Activated CD4-positive, alpha-beta T cell treated with anti-CD3 and anti-CD28 coated beads, Interleukin-2, amount 10 ng/mL, durations not matched to agents 24 days and 14 days (primary cell): ENCODE measurements around the gene ZNF165. TPM values are rescaled to one million over a fixed set of nuclear protein-coding genes. Genes with fewer than 3 reads are reported as not detected.
"Not testable (repeated sequence)": the region's sequence is repeated elsewhere in the genome, so short reads cannot be mapped to it uniquely, and the experiment has no call there.

Experiments
- DNase-seq: peaks from one replicate; pipeline ENCODE4 v3.0.0; 2022
- H3K27ac Mint-ChIP-seq: one replicate; pipeline ENCODE4 v1.8.0; 2022; ENCODE audit warnings: mild to moderate bottlenecking, mixed read lengths
- H3K27me3 Mint-ChIP-seq: one replicate; pipeline ENCODE4 v1.8.0; 2022; ENCODE audit warnings: mixed read lengths
- H3K36me3 Mint-ChIP-seq: one replicate; pipeline ENCODE4 v1.8.0; 2022; ENCODE audit warnings: low read depth, mild to moderate bottlenecking, mixed read lengths
- H3K4me1 Mint-ChIP-seq: one replicate; pipeline ENCODE4 v1.8.0; 2021; ENCODE audit warnings: mixed read lengths
- H3K4me3 Mint-ChIP-seq: one replicate; pipeline ENCODE4 v1.8.0; 2022; ENCODE audit warnings: mild to moderate bottlenecking, moderate library complexity, mixed read lengths
- H3K9me3 Mint-ChIP-seq: one replicate; pipeline ENCODE4 v1.8.0; 2021; ENCODE audit warnings: mixed read lengths
- intact Hi-C: fragments of 100-400 bp; cut with micrococcal nuclease; formaldehyde crosslinking; loops from one replicate; pipeline ENCODE4 v1.15.1; 2023
- total RNA-seq: library from RNA; stranded (reverse); gene quantifications from 2 replicates; pipeline ENCODE4 v1.2.3, GENCODE V29; 2022

The ZNF165 gene
- total RNA-seq, 1 donor from 2014 or later = 0.47 TPM

DNA sequence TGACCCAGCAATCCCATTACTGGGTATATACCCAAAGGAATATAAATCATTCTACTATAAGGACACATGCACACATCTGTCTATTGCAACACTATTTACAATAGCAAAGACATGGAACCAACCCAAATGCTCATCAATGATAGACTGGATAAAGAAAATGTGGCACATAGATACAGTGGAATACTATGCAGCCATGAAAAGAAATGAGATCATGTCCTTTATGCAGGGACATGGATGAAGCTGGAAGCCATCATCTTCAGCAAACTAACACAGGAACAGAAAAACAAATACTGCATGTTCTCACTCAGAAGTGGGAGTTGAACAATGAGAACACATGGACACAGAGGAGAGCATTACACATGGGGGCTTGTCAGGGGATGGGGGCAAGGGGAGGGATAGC lies 22.3 kb downstream of the ZNF165 start:
- peaks cover 20% of the 10 kb centered on the region for H3K27me3 Mint-ChIP-seq
- H3K27ac Mint-ChIP-seq, H3K4me1 Mint-ChIP-seq, DNase-seq, H3K36me3 Mint-ChIP-seq, intact Hi-C loops: not testable (repeated sequence)
- H3K9me3 Mint-ChIP-seq = peaks cover 28% of the 10 kb centered on the region
- peak overlapping the region; percentile 16 for H3K4me3 Mint-ChIP-seq

DNA sequence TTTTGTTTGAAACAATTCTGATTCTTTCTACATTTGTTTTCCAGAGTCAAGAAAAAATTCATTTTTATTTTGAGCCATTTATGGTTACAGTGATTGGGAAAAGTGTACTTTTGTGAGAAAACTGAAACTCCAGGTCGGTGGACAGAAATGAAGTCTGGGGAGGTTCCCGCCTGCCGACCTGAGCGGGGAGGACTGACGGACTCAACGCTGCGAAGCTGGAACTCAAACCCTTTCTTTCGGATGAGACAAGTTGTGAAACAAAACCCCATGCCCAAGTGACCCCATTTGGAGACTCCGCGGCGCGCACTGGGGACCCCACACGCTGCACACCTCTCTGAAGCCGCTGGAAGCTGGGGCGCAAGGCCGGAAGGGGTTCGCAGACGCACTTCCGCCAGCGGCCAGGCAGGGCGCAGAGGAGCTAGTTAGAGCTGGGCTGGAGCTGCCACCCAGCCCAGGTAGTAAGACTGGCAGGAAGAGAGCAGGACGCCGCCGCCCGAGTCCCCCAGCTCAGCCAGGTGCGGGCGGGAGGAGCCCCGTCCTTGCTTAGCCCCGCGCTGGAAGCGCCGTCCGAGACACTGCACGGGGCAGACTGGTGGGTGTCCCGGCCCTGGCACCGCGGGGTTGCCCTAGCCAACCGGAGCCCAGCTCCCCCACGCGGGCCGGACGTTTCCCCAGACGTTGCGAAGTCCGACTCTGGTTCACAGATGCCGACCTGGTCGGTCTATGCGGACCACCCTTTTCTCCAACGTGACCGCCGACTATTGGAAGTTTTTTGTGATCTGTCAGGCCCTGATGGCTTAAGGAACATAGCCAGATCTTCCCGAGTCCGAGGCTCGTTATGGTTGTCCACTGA lies 24.2 kb downstream of the ZNF165 start:
- Mint-ChIP-seq H3K9me3 (peaks cover 23% of the 10 kb centered on the region), H3K4me1 (peaks cover 8% of the 10 kb centered on the region), H3K27me3 (peaks cover 18% of the 10 kb centered on the region), H3K4me3 (peak overlapping the region; percentile 87), H3K36me3 (no peaks in the 10 kb centered on the region), H3K27ac (peak overlapping the region; percentile 79)
- intact Hi-C loops = loop anchor here (1.0 kb wide), 2 partner anchors 23 to 33 kb away; no protein-coding TSS in a partner anchor
- DNase-seq = peak; percentile 94

DNA sequence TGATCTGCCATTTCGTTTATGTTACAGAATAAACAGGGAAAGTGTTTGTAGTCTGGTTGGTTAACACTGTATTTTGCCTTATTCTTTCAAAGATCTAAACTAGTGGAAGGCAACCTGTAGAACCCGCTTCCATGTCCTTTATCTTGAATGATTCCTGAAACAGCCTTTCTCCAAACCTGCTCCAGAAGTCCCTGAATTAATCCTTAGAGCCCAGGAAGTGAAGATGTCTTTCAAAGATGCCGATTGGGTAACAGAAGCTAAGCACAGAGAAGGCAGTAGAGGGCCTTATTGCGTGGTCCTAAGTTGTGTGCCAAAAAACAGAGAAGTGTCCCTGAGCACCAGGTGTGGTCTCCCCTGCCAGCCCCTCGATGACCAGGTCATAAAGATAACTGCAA lies 24.9 kb downstream of the ZNF165 start:
- peaks cover 16% of the 10 kb centered on the region for H3K9me3 Mint-ChIP-seq
- peak overlapping the region; percentile 27 for H3K27ac Mint-ChIP-seq
- peaks cover 14% of the 10 kb centered on the region for H3K27me3 Mint-ChIP-seq
- H3K36me3 Mint-ChIP-seq = peaks cover 2% of the 10 kb centered on the region
- H3K4me3 Mint-ChIP-seq = peak overlapping the region; percentile 87
- DNase-seq = no peak
- intact Hi-C loops = no loop called here
- H3K4me1 Mint-ChIP-seq = peaks cover 8% of the 10 kb centered on the region

DNA sequence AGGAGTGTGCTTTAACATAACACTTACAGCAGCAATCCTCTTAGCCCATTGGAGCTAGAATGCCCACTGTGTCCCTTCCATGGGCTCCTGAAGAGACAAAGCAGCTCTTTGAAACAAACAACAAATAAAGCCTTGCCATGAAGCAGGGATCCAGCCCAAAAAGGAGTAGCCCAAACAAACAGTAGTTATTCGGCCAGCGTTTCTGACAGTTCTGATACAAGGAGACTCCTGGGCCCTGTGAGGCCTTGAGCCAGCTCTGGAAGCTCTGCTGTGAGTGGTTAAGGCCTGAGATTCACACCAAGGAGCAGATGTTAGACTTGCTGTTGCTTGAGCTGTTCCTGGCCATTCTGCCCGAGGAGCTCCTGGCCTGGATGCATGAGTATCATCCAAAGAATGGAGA lies 27.1 kb downstream of the ZNF165 start:
- no peak overlapping the region for H3K4me3 Mint-ChIP-seq
- no peak for DNase-seq
- no peak overlapping the region for H3K27ac Mint-ChIP-seq
- H3K36me3 Mint-ChIP-seq = peaks cover 2% of the 10 kb centered on the region
- H3K4me1 Mint-ChIP-seq = peaks cover 8% of the 10 kb centered on the region
- peaks cover 5% of the 10 kb centered on the region for H3K9me3 Mint-ChIP-seq
- H3K27me3 Mint-ChIP-seq = peaks cover 4% of the 10 kb centered on the region
- intact Hi-C loops = no loop called here

DNA sequence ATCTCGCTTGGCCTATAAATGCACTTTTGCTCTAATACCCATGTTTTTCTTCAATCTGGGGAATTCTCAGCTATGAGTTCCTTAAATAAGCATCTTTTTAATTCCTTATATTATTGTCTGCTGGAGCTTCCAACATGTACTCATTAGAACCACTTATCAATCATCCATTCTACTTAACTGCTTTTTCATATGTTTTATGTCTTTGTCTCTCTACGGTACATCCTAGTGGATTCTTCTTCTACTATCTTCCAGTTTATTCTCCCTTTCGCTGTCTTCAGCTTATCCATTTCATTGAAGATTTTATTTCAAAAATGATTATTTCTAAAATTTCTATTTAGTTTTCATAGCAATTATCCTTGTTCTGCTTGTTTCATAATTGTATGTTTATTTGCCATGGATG lies 31.6 kb downstream of the ZNF165 start:
- no peak overlapping the region for H3K4me3 Mint-ChIP-seq
- peaks cover 27% of the 10 kb centered on the region for H3K36me3 Mint-ChIP-seq
- H3K4me1 Mint-ChIP-seq = no peaks in the 10 kb centered on the region
- DNase-seq = no peak
- H3K9me3 Mint-ChIP-seq = no peaks in the 10 kb centered on the region
- H3K27ac Mint-ChIP-seq = no peak overlapping the region
- H3K27me3 Mint-ChIP-seq = peaks cover 2% of the 10 kb centered on the region
- intact Hi-C loops = no loop called here

DNA sequence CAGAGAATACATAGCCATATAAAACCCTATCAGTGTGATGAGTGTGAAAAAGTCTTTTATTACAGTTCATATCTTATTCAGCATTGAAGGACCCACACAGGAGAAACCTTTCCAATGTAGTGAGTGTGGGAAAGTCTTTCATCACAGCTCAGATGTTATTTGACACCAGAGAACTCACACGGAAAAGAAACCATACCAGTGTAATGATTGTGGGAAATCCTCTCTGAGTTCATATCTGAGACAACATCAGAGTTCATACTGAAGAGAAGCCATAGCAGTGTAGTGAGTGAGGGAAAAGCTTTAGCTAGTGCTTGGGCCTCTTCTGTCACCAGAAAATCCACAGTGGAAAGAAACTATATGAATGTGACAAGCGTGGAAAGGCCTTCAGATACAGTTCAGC lies 35.4 kb downstream of the ZNF165 start:
- Mint-ChIP-seq H3K4me1 (no peaks in the 10 kb centered on the region), H3K27me3 (no peaks in the 10 kb centered on the region), H3K36me3 (peaks cover 48% of the 10 kb centered on the region), H3K9me3 (no peaks in the 10 kb centered on the region), H3K27ac (no peak overlapping the region), H3K4me3 (no peak overlapping the region)
- intact Hi-C loops = no loop called here
- no peak for DNase-seq

DNA sequence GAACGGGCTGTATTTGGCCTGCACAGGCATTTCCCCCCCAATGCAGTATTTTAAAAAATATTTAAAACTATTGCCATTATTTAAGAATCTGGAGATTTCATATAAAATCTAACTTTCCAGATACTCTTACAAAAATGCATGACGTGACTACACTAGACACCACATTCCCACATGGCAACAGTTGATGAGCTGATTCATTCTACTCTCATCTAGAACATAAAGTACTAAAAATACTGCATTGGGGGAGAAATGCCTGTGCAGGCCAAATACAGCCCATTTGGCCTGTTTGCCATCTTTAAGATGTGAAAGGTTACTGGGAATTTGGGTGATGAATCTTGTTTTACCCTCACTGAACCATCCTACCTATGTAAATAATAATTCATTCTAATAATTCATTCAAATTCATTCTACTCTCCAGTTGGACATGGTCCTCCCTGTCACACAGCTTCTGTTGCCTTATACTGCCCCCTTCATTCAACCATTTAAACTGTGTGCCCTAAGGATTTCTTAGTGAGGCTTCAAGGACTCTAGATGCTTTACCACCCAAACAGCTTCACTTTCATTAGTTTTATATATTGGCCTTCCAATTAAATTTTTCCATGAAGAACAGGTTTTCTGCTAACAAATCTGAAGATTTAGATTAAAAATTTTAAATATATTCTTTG lies 37.1 kb downstream of the ZNF165 start:
- Mint-ChIP-seq H3K4me1 (peaks cover 4% of the 10 kb centered on the region), H3K27ac (no peak overlapping the region), H3K27me3 (no peaks in the 10 kb centered on the region), H3K9me3 (no peaks in the 10 kb centered on the region), H3K4me3 (no peak overlapping the region), H3K36me3 (peaks cover 54% of the 10 kb centered on the region)
- intact Hi-C loops = no loop called here
- DNase-seq = no peak

DNA sequence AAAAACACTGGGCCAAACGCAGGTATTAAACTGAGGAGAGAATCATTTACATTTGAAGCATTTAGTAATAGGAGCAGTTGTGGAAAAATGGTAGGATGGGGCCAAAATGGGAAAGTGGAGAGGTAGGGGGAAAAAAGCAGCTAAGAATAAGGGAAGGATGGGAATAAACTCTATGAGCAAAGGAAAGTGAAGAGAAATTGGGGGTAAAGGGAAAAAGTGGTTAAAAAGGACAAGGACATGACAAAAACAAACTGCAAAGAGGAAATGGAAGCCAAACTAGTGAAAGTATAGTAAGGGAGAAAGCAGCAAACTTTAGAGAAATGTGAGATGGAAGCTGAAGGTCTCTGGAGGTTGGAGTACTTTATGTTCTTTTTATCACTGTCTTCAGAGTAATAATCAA lies 37.8 kb downstream of the ZNF165 start:
- H3K27ac Mint-ChIP-seq = no peak overlapping the region

DNA sequence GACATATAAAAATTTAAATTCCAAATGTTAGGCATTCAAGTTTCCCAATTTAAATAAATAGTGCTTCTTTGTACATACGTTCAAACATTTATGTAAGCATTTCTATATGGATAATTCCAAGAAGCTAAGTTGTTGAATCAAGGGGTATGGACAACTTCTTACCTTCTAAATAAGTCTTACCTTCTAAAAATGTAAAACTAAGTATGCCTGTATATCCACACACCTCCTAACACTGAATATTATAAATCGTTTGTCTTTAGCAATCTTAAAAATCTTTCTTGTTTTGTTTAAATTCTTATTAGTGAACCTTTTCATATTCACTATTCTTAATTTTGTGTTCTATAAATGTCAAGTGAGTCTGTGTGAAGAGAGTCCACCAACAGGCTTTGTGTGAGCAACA lies 41.5 kb downstream of the ZNF165 start:
- Mint-ChIP-seq H3K4me1 (peaks cover 38% of the 10 kb centered on the region), H3K4me3 (no peak overlapping the region), H3K36me3 (peaks cover 39% of the 10 kb centered on the region), H3K27me3 (no peaks in the 10 kb centered on the region), H3K9me3 (no peaks in the 10 kb centered on the region), H3K27ac (no peak overlapping the region)
- no peak for DNase-seq
- intact Hi-C loops = loop anchor here (5.0 kb wide), 2 partner anchors 130 to 645 kb away; partner anchors contain the start of gene ZKSCAN4

More for the DNA sequence above, 37.8 kb downstream of the ZNF165 start:
- no peak for DNase-seq
- Mint-ChIP-seq H3K36me3 (peaks cover 58% of the 10 kb centered on the region), H3K9me3 (no peaks in the 10 kb centered on the region), H3K4me3 (no peak overlapping the region), H3K4me1 (peaks cover 7% of the 10 kb centered on the region), H3K27me3 (no peaks in the 10 kb centered on the region)
- intact Hi-C loops = no loop called here

DNA sequence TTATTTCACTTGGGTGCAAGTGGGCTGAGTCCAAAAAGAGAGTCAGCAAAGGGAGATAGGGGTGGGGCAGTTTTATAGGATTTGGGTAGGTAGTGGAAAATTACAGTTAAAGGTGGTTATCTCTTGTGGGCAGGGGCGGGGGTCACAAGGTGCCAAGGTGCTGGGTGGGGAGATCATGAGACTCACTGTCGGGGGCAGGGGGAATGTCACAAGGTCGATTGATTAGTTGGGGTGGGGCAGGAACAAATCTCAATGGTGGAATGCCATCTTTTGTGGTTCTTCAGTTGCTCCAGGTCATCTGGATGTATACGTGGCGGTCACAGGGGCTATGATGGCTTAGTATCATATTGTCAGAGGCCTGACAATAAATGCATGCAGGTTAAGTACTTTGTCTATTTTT lies 41.9 kb downstream of the ZNF165 start:
- not testable (repeated sequence) for H3K9me3 Mint-ChIP-seq, H3K27me3 Mint-ChIP-seq, H3K4me3 Mint-ChIP-seq, H3K27ac Mint-ChIP-seq
- Mint-ChIP-seq H3K36me3 (peaks cover 42% of the 10 kb centered on the region), H3K4me1 (peaks cover 39% of the 10 kb centered on the region)
- intact Hi-C loops = loop anchor here (5.0 kb wide), 2 partner anchors 130 to 645 kb away; partner anchors contain the start of gene ZKSCAN4
- peak; percentile 38 for DNase-seq

DNA sequence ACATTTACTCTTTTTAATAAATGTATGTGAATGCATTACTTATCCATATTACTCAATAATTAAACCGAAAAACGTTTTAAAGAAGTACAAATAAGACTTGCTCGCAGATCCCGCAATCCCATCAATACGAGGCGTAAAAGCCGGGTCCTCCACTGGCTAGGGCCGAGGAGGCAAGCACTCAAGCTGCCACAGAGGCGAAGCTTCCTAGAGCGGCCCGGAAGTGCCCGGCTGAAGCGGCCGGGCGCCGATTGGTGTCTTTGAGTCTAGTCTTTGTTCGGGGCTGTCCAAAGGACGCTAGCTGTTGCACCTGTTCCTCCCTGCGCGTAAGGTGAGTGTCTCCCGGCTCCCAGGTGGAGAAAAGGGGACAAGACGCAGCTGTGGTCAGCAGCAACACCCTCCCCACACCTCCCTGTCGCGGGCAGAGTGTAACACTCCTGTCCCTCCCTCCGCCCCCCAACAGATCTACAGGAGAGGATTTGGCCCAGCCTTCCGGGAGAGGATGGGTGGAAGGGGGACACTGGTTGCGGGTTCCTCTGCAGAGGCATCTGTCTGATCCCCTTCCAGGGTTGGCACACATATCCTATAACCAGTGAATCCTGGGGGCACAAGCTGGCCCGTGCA lies 44.1 kb downstream of the ZNF165 start, which contains the start of gene ZSCAN16:
Gene ZSCAN16 (plus strand): TSS at position 260 of the 621 bp plus-strand sequence. CDS start 835 bp downstream, outside the sequence.
- H3K9me3 Mint-ChIP-seq = no peaks in the 10 kb centered on the region
- H3K4me1 Mint-ChIP-seq = peaks cover 49% of the 10 kb centered on the region
- H3K4me3 Mint-ChIP-seq = peak within 1 kb of the TSS; percentile 95
- H3K36me3 Mint-ChIP-seq = peaks cover 49% of the 10 kb centered on the region
- H3K27ac Mint-ChIP-seq = peak within 1 kb of the TSS; percentile 83
- intact Hi-C loops = loop anchor here (1.0 to 5.0 kb wide), 5 partner anchors 13 to 647 kb away; partner anchors contain the start of genes ZKSCAN4, ZKSCAN8 and ZSCAN26
- H3K27me3 Mint-ChIP-seq = no peaks in the 10 kb centered on the region
- peak; percentile 92 for DNase-seq

DNA sequence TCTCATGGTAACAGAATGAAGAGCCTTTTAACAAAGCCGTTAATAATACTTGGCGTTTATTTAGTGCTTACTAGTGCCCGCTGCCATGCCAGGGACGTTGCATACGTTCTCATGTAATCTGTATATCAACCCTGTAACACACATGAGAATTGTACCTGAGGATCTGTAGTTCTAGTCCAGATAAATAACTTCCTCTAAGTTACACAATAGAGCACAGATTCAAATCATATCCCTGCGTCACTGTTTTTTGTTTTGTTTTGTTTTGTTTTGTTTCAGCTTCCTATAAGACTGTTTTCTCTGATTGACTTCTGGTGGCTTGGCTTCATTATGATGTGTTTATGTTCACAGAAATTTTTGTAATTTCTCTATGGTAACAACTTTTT lies 44.6 kb downstream of the ZNF165 start:
- H3K9me3 Mint-ChIP-seq = no peaks in the 10 kb centered on the region
- intact Hi-C loops = loop anchor here (1.0 to 5.0 kb wide), 5 partner anchors 12 to 648 kb away; partner anchors contain the start of genes ZKSCAN4, ZKSCAN8 and ZSCAN26
- peaks cover 49% of the 10 kb centered on the region for H3K36me3 Mint-ChIP-seq
- peaks cover 50% of the 10 kb centered on the region for H3K4me1 Mint-ChIP-seq
- H3K27ac Mint-ChIP-seq = peak overlapping the region; percentile 83
- no peak for DNase-seq
- no peaks in the 10 kb centered on the region for H3K27me3 Mint-ChIP-seq
- peak overlapping the region; percentile 95 for H3K4me3 Mint-ChIP-seq

DNA sequence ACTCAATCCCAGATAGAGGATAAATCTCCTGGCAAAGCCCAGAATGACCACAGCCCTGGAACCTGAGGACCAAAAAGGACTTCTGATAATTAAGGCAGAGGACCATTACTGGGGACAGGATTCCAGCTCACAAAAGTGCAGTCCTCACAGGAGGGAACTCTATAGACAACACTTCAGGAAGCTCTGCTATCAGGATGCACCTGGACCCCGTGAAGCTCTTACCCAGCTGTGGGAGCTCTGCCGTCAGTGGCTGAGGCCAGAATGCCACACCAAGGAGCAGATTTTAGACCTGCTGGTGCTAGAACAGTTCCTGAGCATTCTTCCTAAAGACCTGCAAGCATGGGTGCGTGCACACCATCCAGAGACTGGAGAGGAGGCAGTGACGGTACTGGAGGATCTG lies 45.0 kb downstream of the ZNF165 start:
- Mint-ChIP-seq H3K4me1 (peaks cover 50% of the 10 kb centered on the region), H3K36me3 (peaks cover 48% of the 10 kb centered on the region), H3K27me3 (no peaks in the 10 kb centered on the region), H3K9me3 (no peaks in the 10 kb centered on the region), H3K4me3 (peak overlapping the region; percentile 95), H3K27ac (peak overlapping the region; percentile 83)
- DNase-seq = peak; percentile 60
- intact Hi-C loops = loop anchor here (2.0 kb wide), 1 partner anchor 141 kb away; the partner anchor contains the start of gene ZSCAN26
